ENCODE results near the gene BDNF.

BDNF gene

GRCh38 chr11:27705873-27706820 is 5.9 kb upstream of the BDNF start:
- peak; percentile 88 for DNase-seq

- peak; percentile 91 for DNase-seq
These were observed 3.2 kb upstream of the BDNF start for GRCh38 chr11:27703481-27703880.

GRCh38 chr11:27702811-27703210 is 2.6 kb upstream of the BDNF start:
- no peak for DNase-seq

GRCh38 chr11:27701355-27702105 is 1.3 kb upstream of the BDNF start:
- DNase-seq = peak; percentile 85

GRCh38 chr11:27699926-27700350 is 317 bp downstream of the BDNF start:
- DNase-seq = no peak

- peak; percentile 51 for DNase-seq
These were observed 871 bp downstream of the BDNF start for GRCh38 chr11:27699242-27699925.

- peak; percentile 94 for DNase-seq
These were observed 1.4 kb downstream of the BDNF start for GRCh38 chr11:27698872-27699241.

GRCh38 chr11:27697679-27698275 is 2.5 kb downstream of the BDNF start:
- DNase-seq = no peak

GRCh38 chr11:27696961-27697360 is 3.3 kb downstream of the BDNF start:
- no peak for DNase-seq

GRCh38 chr11:27696115-27696514 is 4.1 kb downstream of the BDNF start:
- peak; percentile 80 for DNase-seq

- DNase-seq = no peak
These were observed 5.3 kb downstream of the BDNF start for GRCh38 chr11:27694992-27695391.

- DNase-seq = no peak
These were observed 6.9 kb downstream of the BDNF start for GRCh38 chr11:27693398-27693797.

- no peak for DNase-seq
These were observed 7.5 kb downstream of the BDNF start for GRCh38 chr11:27692781-27693180.

GRCh38 chr11:27688076-27688475 is 12.2 kb downstream of the BDNF start:
- DNase-seq = no peak

GRCh38 chr11:27681664-27682063 is 18.6 kb downstream of the BDNF start:
- DNase-seq = no peak

GRCh38 chr11:27679136-27680015 is 20.9 kb downstream of the BDNF start:
- no peak for DNase-seq

GRCh38 chr11:27678242-27678641 is 22.0 kb downstream of the BDNF start:
- peak; percentile 66 for DNase-seq

- DNase-seq = no peak
These were observed 23.1 kb downstream of the BDNF start for GRCh38 chr11:27677108-27677507.

- no peak for DNase-seq
These were observed 26.1 kb downstream of the BDNF start for GRCh38 chr11:27673979-27674663.

- DNase-seq = no peak
These were observed 27.3 kb downstream of the BDNF start for GRCh38 chr11:27672836-27673464.
